ENCODE measurements around the gene TAOK2.
A peak's percentile ranks its signal among the peaks of the same experiment; 100 is the strongest.
"Not testable (repeated sequence)": the region's sequence is repeated elsewhere in the genome, so short reads cannot be mapped to it uniquely, and the experiment has no call there.

The TAOK2 gene

DNA sequence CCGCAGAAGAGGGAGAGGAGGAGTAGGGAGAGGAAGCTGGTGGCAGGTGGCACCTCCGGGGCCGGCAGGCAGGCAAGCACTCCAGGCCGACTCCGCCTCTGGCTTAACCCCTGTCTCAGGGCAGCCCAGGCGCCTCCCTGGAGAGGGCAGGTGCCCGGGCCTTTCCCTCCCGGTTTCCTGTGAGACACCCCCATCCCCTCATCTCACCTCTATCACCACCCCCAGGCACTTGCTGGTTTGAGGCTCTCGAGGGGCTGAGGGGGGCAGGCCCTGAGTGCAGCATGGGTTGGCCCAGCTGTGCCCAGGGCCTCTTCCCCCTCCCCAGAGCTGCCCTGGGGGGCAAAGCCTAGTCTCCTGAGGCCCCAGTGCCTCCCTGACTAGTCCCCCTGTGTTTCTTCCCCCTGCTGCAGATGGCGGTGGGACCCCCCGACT is 31.2 kb downstream of the TAOK2 start:
- no peak for DNase-seq

DNA sequence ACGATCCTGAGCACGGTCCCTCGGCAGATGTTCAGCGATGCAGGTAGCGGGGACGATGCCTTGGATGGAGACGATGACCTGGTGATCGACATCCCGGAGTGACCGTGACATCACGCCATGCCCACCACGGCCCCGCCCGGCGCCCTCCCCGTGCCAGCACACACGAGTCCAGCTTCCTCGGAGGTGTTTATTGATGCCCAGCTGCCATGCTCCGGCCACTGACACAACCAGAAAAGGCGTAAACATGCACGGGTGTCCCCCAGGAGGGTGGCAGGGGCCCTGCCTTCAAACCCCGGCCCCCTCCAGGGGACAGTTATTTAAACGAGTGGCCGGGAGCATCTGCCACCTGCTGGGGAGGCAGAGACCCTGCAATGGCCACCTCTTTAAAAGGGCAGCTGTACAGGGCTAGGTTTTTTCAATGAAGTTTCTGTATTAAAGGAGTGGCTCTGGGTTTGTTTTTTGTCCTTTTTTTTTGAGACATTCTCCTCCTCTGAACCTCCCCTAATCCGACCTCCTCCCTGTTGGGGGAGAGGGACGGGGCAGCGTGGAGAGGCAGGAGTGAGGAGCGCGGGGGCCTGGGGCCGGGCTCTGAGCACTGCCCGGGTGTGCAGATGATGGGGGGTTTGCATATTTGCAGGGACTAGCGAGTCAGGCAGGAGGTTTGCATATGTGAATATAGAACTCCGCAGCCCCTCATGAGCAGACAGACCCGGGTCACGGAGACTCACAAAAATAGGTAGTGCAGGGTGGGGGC is 31.9 kb downstream of the TAOK2 start:
- DNase-seq = peak; percentile 42

- no peak for DNase-seq
Measured at GRCh38 chr16:30006095-30006473, 32.4 kb downstream of the TAOK2 start.

DNA sequence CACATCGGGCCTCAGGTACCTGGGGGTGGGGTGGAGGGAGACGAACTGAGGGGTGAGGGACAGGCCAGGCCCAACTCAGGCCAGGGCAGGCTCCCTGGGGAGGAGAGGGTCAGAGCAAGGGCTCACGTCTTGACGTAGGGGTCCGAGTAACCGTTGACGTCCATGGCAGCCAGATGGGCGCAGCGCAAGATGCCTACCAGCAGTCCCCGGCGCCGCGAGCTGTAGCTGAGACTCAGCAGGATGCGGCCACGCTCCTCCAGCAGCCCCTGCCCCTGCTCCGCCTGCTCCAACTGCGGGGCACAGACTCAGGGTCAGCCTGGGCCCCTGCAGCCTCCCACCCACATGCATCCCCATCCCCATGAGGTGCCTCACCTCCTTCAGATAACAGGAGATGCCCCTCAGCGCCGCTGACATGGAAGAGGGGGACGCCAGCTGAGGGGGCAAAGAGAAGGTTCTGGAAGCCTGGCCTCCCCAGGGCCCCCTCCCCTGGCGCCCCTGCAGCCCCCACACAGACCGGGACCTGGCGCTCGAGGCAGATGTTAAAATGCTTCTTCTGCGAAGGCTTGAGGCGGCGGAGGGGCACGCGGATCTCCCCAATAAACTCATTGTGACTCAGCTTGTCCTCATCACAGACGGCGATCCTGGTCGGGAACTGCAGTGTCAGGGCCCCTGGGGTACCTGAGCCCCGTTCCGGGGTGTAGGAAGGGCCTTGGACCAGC is 33.1 kb downstream of the TAOK2 start:
- DNase-seq = no peak

- DNase-seq = no peak
Measured at GRCh38 chr16:30007378-30007895, 33.8 kb downstream of the TAOK2 start.

DNA sequence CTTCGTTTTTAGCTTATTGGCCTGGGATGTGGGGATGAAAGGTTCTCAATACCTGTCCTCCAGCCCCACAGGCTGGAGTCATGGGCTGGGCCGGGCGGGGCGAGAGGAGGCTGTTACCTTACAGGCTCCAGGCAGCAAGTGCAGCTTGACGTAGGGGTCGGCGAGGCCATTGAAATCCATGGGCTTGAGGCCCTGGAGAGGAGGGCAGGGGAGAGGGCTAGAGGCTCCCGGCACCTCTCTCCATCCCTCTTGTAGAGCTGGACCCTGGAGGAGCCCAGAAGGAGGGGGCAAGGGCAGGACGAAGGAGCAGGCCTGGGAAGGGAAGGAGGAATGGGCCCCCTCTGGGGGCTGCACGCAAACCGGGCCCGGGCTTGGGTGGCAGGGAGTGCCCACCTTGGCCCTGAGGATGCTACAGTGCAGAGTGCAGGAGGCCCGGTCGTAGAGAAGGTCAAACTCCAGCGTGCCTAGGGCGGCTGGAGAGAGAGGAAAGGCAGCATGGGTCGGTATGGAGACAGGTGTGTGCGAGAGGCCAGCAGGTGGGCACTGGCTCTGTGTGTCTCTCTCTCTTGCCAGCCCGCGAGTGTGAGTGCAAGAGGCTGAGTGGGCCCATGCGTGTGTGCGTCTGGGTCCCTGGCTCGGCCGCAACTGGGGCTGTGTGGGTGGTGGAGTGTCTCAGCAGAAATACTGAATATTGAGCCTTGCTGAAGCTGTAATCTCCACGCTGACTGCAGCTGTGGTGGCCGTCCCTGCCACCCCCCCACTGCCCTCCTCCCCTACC is 35.6 kb downstream of the TAOK2 start:
- no peak for DNase-seq

DNA sequence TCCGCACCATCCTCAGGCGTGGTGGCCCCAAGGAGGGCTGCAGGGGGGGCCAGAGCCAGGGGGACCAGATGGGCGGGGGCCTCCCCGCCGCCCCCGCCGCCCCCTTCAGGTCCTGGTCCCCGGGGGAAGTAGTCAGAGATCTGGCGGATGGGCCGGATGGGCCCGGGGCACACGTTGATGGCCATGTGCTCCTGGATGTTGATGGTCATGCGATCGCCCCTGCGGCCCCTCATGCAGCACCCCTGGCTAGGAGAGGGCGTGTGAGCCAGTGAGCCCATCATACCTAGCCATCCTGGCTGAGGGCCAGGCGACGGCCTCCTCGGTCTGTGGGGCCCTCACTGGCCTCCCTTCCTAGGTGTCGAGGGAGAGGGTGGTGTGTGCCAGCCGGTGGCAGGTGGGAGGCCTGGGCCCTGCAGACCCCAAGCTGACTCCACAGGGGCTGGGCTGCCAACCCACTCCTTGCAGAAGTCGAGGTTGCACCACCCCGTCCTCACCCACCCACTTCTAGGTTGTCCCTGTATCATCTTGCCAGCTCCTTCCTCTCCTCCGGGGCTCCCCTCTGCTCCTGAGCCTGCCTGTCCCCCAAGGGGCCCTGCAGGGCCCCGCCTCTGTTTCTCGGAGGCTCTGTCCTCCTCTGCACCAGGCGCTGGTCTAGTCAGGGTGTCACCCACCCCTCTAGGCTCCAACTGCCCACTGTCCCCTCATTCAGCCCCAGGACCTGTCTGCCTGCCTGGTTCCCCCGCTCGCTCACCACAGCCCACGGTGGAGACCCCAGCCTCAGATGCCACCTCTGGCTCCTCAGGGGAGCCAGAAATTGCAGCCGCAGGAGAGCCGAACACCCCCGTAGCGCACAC is 36.5 kb downstream of the TAOK2 start:
- no peak for DNase-seq

DNA sequence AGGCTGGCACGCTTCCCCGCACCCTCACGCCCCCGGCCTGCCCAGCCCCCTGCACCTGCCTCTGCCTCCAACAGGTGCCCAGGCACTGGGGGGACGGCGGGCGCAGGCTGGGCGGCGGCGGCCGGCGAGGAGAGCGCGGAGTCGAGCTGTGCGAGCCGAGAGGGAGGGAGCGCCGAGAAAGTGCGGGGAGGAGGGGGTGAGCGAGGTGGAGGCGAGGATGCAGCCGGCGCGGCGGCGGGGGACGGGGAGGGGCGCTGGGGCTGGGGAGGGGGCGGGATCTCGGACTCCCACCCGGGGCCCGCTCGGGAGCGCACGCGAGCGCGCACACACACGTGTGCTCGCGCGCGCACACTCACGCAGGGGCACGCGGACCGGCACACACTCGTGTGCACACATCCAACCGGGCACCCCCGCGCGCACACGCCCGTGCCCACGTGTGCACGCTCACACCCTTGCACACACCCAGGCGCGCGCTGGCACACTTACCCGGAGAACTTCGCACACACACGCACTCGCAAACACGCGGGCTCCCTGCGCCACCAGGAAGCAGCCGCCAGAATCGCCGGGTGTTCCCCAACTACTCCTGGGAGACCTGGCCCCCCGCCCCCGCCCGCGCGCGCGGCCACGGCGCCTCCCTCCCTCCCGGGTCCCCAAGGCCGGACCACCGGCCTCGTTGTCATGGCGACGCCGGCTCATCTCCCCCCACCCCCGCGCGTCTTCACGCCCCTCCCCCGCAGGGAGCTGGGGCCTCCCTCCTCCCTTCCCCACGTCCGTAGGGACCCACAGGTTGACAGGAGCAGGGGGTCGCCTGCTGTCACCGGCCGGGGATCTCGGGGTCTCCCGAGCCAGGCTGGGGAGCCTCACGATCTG is 37.4 kb downstream of the TAOK2 start, which contains the start of gene DOC2A:
DOC2A (minus strand) TSS at position 184 of the 870 bp plus-strand sequence. CDS start 805 bp downstream, outside the sequence.
- DNase-seq = no peak

DNA sequence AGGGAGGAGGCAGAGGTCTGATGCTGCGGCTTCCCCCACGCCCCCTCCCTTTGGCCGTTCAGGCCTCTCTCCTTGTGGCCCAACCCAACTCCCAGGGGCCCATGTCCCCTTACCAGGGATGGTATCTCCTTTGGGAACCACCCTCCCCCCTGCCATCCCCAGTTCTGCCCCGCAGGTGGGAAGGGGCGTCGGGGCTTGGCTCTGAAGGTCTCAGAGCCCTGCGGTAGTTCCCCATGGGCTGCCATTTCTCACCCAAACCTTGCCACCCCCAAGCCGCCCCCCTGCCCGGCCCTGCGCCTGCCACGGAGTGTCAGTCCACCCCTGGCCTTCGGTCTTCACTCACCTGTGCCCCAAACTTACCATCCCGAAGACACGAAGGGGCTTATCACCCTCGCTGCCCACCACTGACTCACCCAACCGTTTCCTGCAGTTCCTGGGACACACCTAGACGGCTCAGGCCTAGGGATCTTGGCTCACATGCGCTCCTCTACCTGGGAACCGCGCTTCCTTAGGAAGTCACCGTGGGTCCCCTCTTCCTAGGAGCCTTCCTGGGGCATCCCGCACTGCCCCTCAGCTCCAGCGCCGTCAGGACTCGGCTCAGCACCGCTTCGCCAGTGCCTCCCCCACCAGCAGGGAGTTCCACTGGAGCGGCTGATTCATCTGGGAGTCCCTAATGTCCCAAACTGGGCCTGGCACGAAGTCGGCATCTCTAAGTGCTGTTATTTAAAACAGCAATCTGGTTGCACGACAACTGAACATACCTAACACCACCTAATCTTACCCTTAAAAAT is 38.2 kb downstream of the TAOK2 start:
- DNase-seq = no peak

GRCh38 chr16:30012598-30012997 is 38.9 kb downstream of the TAOK2 start:
- DNase-seq = not testable (repeated sequence)

DNA sequence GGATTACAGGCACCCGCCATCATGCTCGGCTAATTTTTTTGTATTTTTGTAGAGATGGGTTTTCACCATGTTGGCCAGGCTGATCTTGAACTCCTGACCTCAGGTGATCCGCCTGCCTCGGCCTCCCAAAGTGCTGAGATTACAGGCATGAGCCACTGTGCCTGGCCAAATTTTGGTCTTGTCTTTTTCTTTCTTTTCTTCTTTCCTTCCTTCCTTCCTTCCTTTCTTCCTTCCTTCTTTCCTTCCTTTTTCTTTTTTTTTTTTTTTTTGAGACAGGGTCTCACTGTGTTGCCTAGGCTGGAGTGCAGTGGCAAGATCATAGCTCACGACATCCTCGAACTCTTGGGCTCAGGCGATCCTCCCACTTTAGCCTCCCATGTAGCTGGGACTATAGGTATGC is 41.8 kb downstream of the TAOK2 start:
- DNase-seq = not testable (repeated sequence)

GRCh38 chr16:30016555-30017276 is 43.0 kb downstream of the TAOK2 start:
- DNase-seq = no peak

DNA sequence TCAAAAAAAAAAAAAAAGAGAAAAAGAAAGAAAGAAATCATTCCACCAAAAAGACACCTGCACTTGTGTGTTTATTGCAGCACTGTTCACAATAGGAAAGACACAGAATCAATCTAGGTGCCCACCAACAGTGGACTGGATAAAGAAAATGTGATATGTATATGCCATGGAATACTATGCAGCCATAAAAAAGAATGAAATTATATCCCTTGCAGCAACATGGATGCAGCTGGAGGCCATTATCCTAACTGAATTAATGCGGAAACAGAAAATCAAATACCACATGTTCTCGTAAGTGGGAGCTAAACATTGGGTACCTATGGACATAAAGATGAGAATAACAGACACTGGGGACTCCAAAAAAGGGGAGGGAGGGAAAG is 43.6 kb downstream of the TAOK2 start:
- no peak for DNase-seq

DNA sequence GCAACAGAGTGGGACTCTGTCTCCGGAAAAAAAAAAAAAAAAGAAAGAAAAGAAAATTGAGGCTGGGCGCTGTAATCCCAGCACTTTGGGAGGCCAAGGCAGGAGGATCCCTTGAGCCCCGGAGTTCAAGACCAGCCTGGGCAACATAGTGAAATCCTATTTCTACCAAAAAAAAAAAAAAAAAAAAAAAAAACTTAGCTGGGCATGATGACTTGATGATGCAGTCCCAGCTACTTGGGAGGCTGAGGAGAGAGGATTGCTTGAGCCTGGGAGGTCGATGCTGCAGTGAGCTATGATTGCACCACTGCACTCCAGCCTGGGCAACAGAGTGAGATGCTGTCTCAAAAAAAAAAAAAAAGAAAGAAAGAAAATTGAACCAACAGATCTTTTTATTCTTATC is 44.3 kb downstream of the TAOK2 start:
- not testable (repeated sequence) for DNase-seq

DNA sequence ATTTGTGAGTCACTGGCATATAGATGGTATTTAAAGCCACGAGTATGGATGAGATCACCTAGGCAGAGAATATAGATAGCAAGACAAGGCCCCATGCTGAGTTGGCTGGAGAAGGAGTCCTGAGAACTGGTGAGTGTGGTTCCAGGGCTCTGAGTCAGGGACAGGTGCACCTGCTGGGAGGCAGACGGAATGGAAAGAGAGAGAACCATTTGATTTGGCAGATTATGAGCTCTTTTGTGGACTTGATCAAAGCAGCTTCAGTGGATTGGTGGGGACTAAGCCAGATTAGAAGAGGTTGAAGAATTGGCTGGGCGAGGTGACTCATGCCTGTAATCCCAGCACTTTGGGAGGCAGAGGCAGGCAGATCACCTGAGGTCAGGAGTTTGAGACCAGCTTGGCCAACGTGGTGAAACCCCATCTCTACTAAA is 45.1 kb downstream of the TAOK2 start:
- no peak for DNase-seq

DNA sequence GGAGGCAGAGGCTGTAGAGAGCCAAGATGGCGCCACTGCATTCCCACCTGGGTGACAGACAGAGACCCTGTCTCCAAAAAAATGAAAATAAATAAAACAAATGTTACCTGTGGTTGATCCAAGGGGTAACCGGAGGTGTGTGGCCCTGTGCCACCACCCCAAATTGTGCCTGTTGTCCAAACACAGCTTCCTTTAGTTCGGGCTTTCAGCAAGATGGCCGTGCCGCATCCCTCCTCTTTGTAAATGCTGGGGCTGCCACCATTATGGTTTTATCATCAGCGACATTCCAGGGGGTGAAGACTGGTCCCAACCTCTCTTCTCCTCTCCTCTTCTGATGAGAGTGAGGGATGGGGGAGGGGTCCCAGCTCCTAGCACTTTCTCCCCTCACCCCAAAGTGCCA is 49.2 kb downstream of the TAOK2 start, which contains the start of gene C16orf92:
C16orf92 (plus strand) TSS at position 312 of the 400 bp plus-strand sequence. CDS start 143 bp downstream, outside the sequence.
- DNase-seq = no peak

DNA sequence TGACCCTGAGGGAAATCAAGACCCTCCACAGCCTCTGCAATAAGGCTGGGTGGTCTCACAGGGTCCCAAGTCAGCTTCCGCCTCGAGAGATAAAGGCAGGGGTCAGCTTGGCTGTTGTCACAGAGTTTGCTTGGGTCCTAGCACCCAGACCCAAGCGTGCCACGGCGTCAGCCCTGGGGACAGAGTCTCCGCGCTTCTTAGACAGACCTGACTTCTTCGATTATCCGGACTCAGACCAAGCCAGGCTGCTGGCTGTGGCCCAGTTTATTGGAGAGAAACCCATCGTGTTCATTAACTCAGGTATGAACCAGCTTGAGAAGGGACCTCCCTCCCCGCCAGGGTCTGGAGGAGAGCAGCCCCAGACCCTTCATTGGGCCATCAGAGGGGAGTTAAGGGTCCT is 49.9 kb downstream of the TAOK2 start:
- DNase-seq = no peak

GRCh38 chr16:30024451-30024850 is 50.8 kb downstream of the TAOK2 start:
- DNase-seq = no peak

- DNase-seq = no peak
Measured at GRCh38 chr16:30025156-30025555, 51.5 kb downstream of the TAOK2 start.

DNA sequence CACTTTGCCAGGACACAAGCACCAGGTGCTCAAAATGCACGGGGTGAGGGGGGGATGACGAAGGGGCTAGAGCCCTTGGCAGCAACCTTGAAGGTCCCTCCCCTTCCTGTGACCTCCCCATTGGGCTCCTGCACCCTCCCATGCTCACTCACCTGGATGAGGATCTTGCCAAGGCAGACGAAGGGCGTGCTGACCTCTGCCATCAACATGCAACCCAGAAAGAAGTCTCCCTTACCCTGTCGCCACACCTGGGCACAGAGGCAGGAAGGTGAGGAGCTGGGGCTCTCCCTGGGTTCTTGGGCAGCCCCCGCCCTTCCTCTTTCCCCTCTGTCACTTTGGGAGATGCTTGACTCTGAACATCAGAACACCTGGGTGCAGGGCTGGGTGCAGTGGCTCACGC is 51.9 kb downstream of the TAOK2 start:
- no peak for DNase-seq
